HG03280 (cell line): ENCODE data around the gene FGF5.
"Not testable (repeated sequence)": the region's sequence is repeated elsewhere in the genome, so short reads cannot be mapped to it uniquely, and the experiment has no call there.

Experiments used
- ATAC-seq: cut with Tn5 transposase; IDR thresholded peaks from one replicate; pipeline ENCODE4 v1.9.1; 2021; ENCODE audit warnings: mild to moderate bottlenecking, moderate library complexity; ENCODE audit not compliant: unreplicated experiment

The FGF5 gene

GRCh38 chr4:80294206-80294605 lies 27.7 kb downstream of the FGF5 start:
- ATAC-seq, result no peak

- no peak for ATAC-seq
Measured at GRCh38 chr4:80295336-80295735, 28.9 kb downstream of the FGF5 start.

GRCh38 chr4:80295826-80296225 lies 29.4 kb downstream of the FGF5 start:
- no peak for ATAC-seq

- no peak for ATAC-seq
Measured at GRCh38 chr4:80301884-80302283, 35.4 kb downstream of the FGF5 start.

GRCh38 chr4:80302616-80303223 lies 36.3 kb downstream of the FGF5 start:
- no peak for ATAC-seq

- no peak for ATAC-seq
Measured at GRCh38 chr4:80305466-80305865, 39.0 kb downstream of the FGF5 start.

GRCh38 chr4:80306260-80306659 lies 39.8 kb downstream of the FGF5 start:
- ATAC-seq, result no peak

GRCh38 chr4:80307183-80307735 lies 40.8 kb downstream of the FGF5 start:
- ATAC-seq, result no peak

GRCh38 chr4:80307774-80308465 lies 41.5 kb downstream of the FGF5 start:
- no peak for ATAC-seq

- no peak for ATAC-seq
Measured at GRCh38 chr4:80308466-80308822, 42.0 kb downstream of the FGF5 start.

GRCh38 chr4:80309294-80310004 lies 43.0 kb downstream of the FGF5 start:
- no peak for ATAC-seq

GRCh38 chr4:80311130-80311529 lies 44.7 kb downstream of the FGF5 start:
- ATAC-seq, result no peak

GRCh38 chr4:80312124-80312523 lies 45.7 kb downstream of the FGF5 start:
- ATAC-seq, result no peak

GRCh38 chr4:80313627-80314026 lies 47.2 kb downstream of the FGF5 start:
- ATAC-seq, result no peak

GRCh38 chr4:80315848-80316247 lies 49.4 kb downstream of the FGF5 start:
- ATAC-seq, result not testable (repeated sequence)

GRCh38 chr4:80321341-80321740 lies 54.9 kb downstream of the FGF5 start:
- ATAC-seq, result no peak

GRCh38 chr4:80321776-80322175 lies 55.3 kb downstream of the FGF5 start:
- ATAC-seq, result no peak

- no peak for ATAC-seq
Measured at GRCh38 chr4:80322716-80323115, 56.3 kb downstream of the FGF5 start.

- ATAC-seq, result no peak
Measured at GRCh38 chr4:80324171-80324570, 57.7 kb downstream of the FGF5 start.

- ATAC-seq, result no peak
Measured at GRCh38 chr4:80331693-80332092, 65.2 kb downstream of the FGF5 start.

- ATAC-seq, result no peak
Measured at GRCh38 chr4:80333121-80333520, 66.7 kb downstream of the FGF5 start.

- ATAC-seq, result no peak
Measured at GRCh38 chr4:80334568-80334967, 68.1 kb downstream of the FGF5 start.
